Measurements from ENCODE around the gene DYNLT3.

Gene DYNLT3

GRCh38 chrX:37812110-37812509 lies 35.3 kb downstream of the DYNLT3 start:
- Histone ChIP-seq H3K14ac (ENCODE audit: low read length in 2 of 2) (no peak overlapping the region), H2AFZ (ENCODE audit: low read depth, low read length) (no peak overlapping the region), H2AK5ac (ENCODE audit: low read length, severe bottlenecking) (no peak overlapping the region), H3K79me1 (replicated peaks; ENCODE audit: low read length, poor library complexity, severe bottlenecking) (no peaks in the 10 kb centered on the region), H3K4ac (ENCODE audit: low read depth in 1 of 2, low read length in 2 of 2) (no peak overlapping the region), H2BK12ac (ENCODE audit: low read length in 2 of 2) (no peak overlapping the region), H3K27me3 (ENCODE audit: control insufficient read depth in 1 of 2, insufficient read depth in 1 of 2, low read length in 2 of 2) (peaks cover 0 to 35% of the 10 kb centered on the region in 2 experiments), H3K4me3 (ENCODE audit: insufficient read depth in 1 of 2, low read depth in 1 of 2, low read length in 2 of 2) (no peak overlapping the region), H3K9ac (ENCODE audit: low read length) (no peak overlapping the region), H2BK5ac (ENCODE audit: low read depth, low read length, poor library complexity, severe bottlenecking) (no peak overlapping the region), H2BK15ac (ENCODE audit: low read depth, poor library complexity, severe bottlenecking) (no peak overlapping the region), H3K36me3 (ENCODE audit: control insufficient read depth in 1 of 2, insufficient read depth in 2 of 2, low read depth in 1 of 2, low read length in 2 of 2) (no peaks in the 10 kb centered on the region), H3K27ac (ENCODE audit: low read length, poor library complexity, severe bottlenecking) (no peak overlapping the region), H3K23ac (ENCODE audit: low read length in 2 of 2) (no peak overlapping the region), H3K4me2 (ENCODE audit: low read length, poor library complexity, severe bottlenecking) (no peak overlapping the region), H2BK120ac (ENCODE audit: low read depth, low read length) (no peak overlapping the region), H4K8ac (ENCODE audit: low read length) (no peak overlapping the region), H3K9me3 (ENCODE audit: control insufficient read depth, low read length) (no peaks in the 10 kb centered on the region), H3K4me1 (ENCODE audit: control insufficient read depth, insufficient read depth, low read depth, low read length) (no peaks in the 10 kb centered on the region), H4K91ac (ENCODE audit: low read length) (no peak overlapping the region), H3K18ac (ENCODE audit: low read depth in 1 of 2, low read length in 2 of 2) (no peak overlapping the region)
- WGBS, result 11% methylated on average over 1 of the region's 1 CpG
- DNase-seq, result no peak

- Histone ChIP-seq H3K4ac (ENCODE audit: low read depth in 1 of 2, low read length in 2 of 2) (no peak overlapping the region), H2AFZ (ENCODE audit: low read depth, low read length) (no peak overlapping the region), H2BK5ac (ENCODE audit: low read depth, low read length, poor library complexity, severe bottlenecking) (no peak overlapping the region), H3K27ac (ENCODE audit: low read length, poor library complexity, severe bottlenecking) (no peak overlapping the region), H3K79me1 (replicated peaks; ENCODE audit: low read length, poor library complexity, severe bottlenecking) (no peaks in the 10 kb centered on the region), H4K8ac (ENCODE audit: low read length) (no peak overlapping the region), H3K4me3 (ENCODE audit: insufficient read depth in 1 of 2, low read depth in 1 of 2, low read length in 2 of 2) (no peak overlapping the region), H3K9me3 (ENCODE audit: control insufficient read depth, low read length) (no peaks in the 10 kb centered on the region), H3K4me1 (ENCODE audit: control insufficient read depth, insufficient read depth, low read depth, low read length) (no peaks in the 10 kb centered on the region), H4K91ac (ENCODE audit: low read length) (no peak overlapping the region), H3K14ac (ENCODE audit: low read length in 2 of 2) (no peak overlapping the region), H3K18ac (ENCODE audit: low read depth in 1 of 2, low read length in 2 of 2) (no peak overlapping the region), H2BK12ac (ENCODE audit: low read length in 2 of 2) (no peak overlapping the region), H2BK15ac (ENCODE audit: low read depth, poor library complexity, severe bottlenecking) (no peak overlapping the region), H2AK5ac (ENCODE audit: low read length, severe bottlenecking) (no peak overlapping the region), H3K23ac (ENCODE audit: low read length in 2 of 2) (no peak overlapping the region), H2BK120ac (ENCODE audit: low read depth, low read length) (no peak overlapping the region), H3K27me3 (ENCODE audit: control insufficient read depth in 1 of 2, insufficient read depth in 1 of 2, low read length in 2 of 2) (peaks cover 0 to 26% of the 10 kb centered on the region in 2 experiments), H3K36me3 (ENCODE audit: control insufficient read depth in 1 of 2, insufficient read depth in 2 of 2, low read depth in 1 of 2, low read length in 2 of 2) (no peaks in the 10 kb centered on the region), H3K4me2 (ENCODE audit: low read length, poor library complexity, severe bottlenecking) (no peak overlapping the region), H3K9ac (ENCODE audit: low read length) (no peak overlapping the region)
- 100% methylated on average over 2 of the region's 2 CpGs for WGBS
- no peak for DNase-seq
Observed at GRCh38 chrX:37809970-37810369, 37.4 kb downstream of the DYNLT3 start.

- Histone ChIP-seq H2BK120ac (ENCODE audit: low read depth, low read length) (no peak overlapping the region), H2BK15ac (ENCODE audit: low read depth, poor library complexity, severe bottlenecking) (no peak overlapping the region), H3K4ac (ENCODE audit: low read depth in 1 of 2, low read length in 2 of 2) (no peak overlapping the region), H3K9me3 (ENCODE audit: control insufficient read depth, low read length) (no peaks in the 10 kb centered on the region), H2BK5ac (ENCODE audit: low read depth, low read length, poor library complexity, severe bottlenecking) (no peak overlapping the region), H3K23ac (ENCODE audit: low read length in 2 of 2) (no peak overlapping the region), H2AK5ac (ENCODE audit: low read length, severe bottlenecking) (no peak overlapping the region), H3K9ac (ENCODE audit: low read length) (no peak overlapping the region), H3K4me1 (ENCODE audit: control insufficient read depth, insufficient read depth, low read depth, low read length) (no peaks in the 10 kb centered on the region), H2BK12ac (ENCODE audit: low read length in 2 of 2) (no peak overlapping the region), H3K4me3 (ENCODE audit: insufficient read depth in 1 of 2, low read depth in 1 of 2, low read length in 2 of 2) (no peak overlapping the region), H3K36me3 (ENCODE audit: control insufficient read depth in 1 of 2, insufficient read depth in 2 of 2, low read depth in 1 of 2, low read length in 2 of 2) (no peaks in the 10 kb centered on the region), H3K27ac (ENCODE audit: low read length, poor library complexity, severe bottlenecking) (no peak overlapping the region), H2AFZ (ENCODE audit: low read depth, low read length) (no peak overlapping the region), H3K79me1 (replicated peaks; ENCODE audit: low read length, poor library complexity, severe bottlenecking) (no peaks in the 10 kb centered on the region), H4K91ac (ENCODE audit: low read length) (no peak overlapping the region), H3K14ac (ENCODE audit: low read length in 2 of 2) (no peak overlapping the region), H3K27me3 (ENCODE audit: control insufficient read depth in 1 of 2, insufficient read depth in 1 of 2, low read length in 2 of 2) (no peaks in the 10 kb centered on the region), H3K18ac (ENCODE audit: low read depth in 1 of 2, low read length in 2 of 2) (no peak overlapping the region), H4K8ac (ENCODE audit: low read length) (no peak overlapping the region), H3K4me2 (ENCODE audit: low read length, poor library complexity, severe bottlenecking) (no peak overlapping the region)
- 100% methylated on average over 1 of the region's 2 CpGs for WGBS
- DNase-seq, result no peak
Observed at GRCh38 chrX:37803057-37803456, 44.3 kb downstream of the DYNLT3 start.

GRCh38 chrX:37802028-37802427 lies 45.3 kb downstream of the DYNLT3 start:
- Histone ChIP-seq H3K27ac (ENCODE audit: low read length, poor library complexity, severe bottlenecking) (no peak overlapping the region), H2BK15ac (ENCODE audit: low read depth, poor library complexity, severe bottlenecking) (no peak overlapping the region), H3K14ac (ENCODE audit: low read length in 2 of 2) (no peak overlapping the region), H3K4me1 (ENCODE audit: control insufficient read depth, insufficient read depth, low read depth, low read length) (no peaks in the 10 kb centered on the region), H3K79me1 (replicated peaks; ENCODE audit: low read length, poor library complexity, severe bottlenecking) (no peaks in the 10 kb centered on the region), H4K8ac (ENCODE audit: low read length) (no peak overlapping the region), H3K4me2 (ENCODE audit: low read length, poor library complexity, severe bottlenecking) (no peak overlapping the region), H3K27me3 (ENCODE audit: control insufficient read depth in 1 of 2, insufficient read depth in 1 of 2, low read length in 2 of 2) (no peaks in the 10 kb centered on the region), H3K4me3 (ENCODE audit: insufficient read depth in 1 of 2, low read depth in 1 of 2, low read length in 2 of 2) (no peak overlapping the region), H2BK120ac (ENCODE audit: low read depth, low read length) (no peak overlapping the region), H4K91ac (ENCODE audit: low read length) (no peak overlapping the region), H2AFZ (ENCODE audit: low read depth, low read length) (no peak overlapping the region), H2BK5ac (ENCODE audit: low read depth, low read length, poor library complexity, severe bottlenecking) (no peak overlapping the region), H3K4ac (ENCODE audit: low read depth in 1 of 2, low read length in 2 of 2) (no peak overlapping the region), H3K9ac (ENCODE audit: low read length) (no peak overlapping the region), H3K36me3 (ENCODE audit: control insufficient read depth in 1 of 2, insufficient read depth in 2 of 2, low read depth in 1 of 2, low read length in 2 of 2) (no peaks in the 10 kb centered on the region), H3K9me3 (ENCODE audit: control insufficient read depth, low read length) (no peaks in the 10 kb centered on the region), H2AK5ac (ENCODE audit: low read length, severe bottlenecking) (no peak overlapping the region), H3K18ac (ENCODE audit: low read depth in 1 of 2, low read length in 2 of 2) (no peak overlapping the region), H2BK12ac (ENCODE audit: low read length in 2 of 2) (no peak overlapping the region), H3K23ac (ENCODE audit: low read length in 2 of 2) (no peak overlapping the region)
- DNase-seq, result no peak

Measured in mesenchymal stem cell (in vitro differentiated cells and primary cell).